ENCODE data around the gene PRSS22. TPM values are rescaled to one million over a fixed set of nuclear protein-coding genes. Genes with fewer than 3 reads are reported as not detected.

PRSS22 gene
- total RNA-seq, 2 experiments from 2014 or later: not detected

DNA sequence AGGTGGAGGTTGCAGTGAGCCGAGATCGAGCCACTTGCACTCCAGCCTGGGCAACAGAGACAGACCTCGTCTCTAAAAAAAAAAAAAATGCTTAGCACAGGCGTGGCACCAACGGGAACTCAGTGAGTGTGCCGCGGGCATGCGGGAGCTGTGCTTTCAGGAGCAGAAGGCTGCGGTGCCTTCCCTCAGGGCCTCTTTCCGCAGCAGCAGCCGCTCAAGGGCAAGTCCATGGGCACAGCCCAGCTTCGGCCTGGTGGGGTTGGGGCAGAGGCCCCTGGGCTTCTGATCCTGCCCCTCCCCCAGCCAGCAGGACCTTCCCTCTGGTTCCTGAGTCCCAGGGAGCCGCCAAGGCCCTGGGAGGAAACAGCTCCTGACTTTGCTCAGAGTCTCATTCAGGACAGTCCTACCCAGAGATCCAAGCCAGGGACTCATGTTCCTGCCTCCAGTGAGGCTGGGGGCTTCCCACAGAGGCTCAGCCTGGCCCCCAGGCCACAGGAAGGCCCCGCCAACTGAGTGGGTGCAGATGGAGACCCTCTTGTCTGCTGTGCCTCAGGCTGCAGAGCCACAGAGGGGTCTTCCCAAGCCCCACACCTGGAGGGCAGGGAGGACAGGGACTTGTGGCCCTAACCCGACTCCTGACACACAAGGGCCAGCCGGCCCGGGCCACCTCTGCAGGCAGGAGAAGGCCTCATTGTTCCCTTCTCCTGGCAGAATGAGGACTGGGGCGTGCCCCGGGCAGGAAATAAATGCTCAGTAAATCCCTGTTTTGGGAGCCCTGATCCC is 31.2 kb downstream of the PRSS22 start:
- ChIA-PET POLR2A (interaction anchor here (0.6 kb wide), 1 partner anchor 93 kb away, joined by 3 read pairs; no protein-coding TSS in a partner anchor), CTCF (ENCODE audit: unreplicated experiment) (no interaction called here)
- Histone ChIP-seq H3K79me2 (ENCODE audit: insufficient read depth, low read depth, low read length) (no peaks in the 10 kb centered on the region), H4K20me1 (ENCODE audit: insufficient read depth, low read length) (no peaks in the 10 kb centered on the region), H3K9me2 (ENCODE audit: insufficient read depth, low read length) (no peaks in the 10 kb centered on the region), H3K4me2 (ENCODE audit: low read length) (no peak overlapping the region), H3K36me3 (ENCODE audit: insufficient read depth, low read length) (no peaks in the 10 kb centered on the region), H2AFZ (ENCODE audit: low read length) (no peak overlapping the region), H3K4me1 (ENCODE audit: insufficient read depth, low read length, poor library complexity, severe bottlenecking) (no peaks in the 10 kb centered on the region), H3K4me3 (ENCODE audit: low read depth, low read length, poor library complexity, severe bottlenecking) (no peak overlapping the region), H3K9me3 (ENCODE audit: low read length) (no peaks in the 10 kb centered on the region), H3K27ac (ENCODE audit: low read depth, low read length, poor library complexity, severe bottlenecking) (no peak overlapping the region)
- intact Hi-C loops (cut with micrococcal nuclease; ENCODE audit: unreplicated experiment): no loop called here
- DNase-seq (ENCODE audit: low spot score): no peak
- TF ChIP-seq EZH2phosphoT487 (IDR thresholded peaks at IDR 0.05; ENCODE audit: borderline replicate concordance, low read depth, low read length) (no peak), CTCF (conservative IDR thresholded peaks at IDR 0.05; ENCODE audit: low read length) (no peak)
- no TSS peak for BruUV-seq (replicated peaks)

DNA sequence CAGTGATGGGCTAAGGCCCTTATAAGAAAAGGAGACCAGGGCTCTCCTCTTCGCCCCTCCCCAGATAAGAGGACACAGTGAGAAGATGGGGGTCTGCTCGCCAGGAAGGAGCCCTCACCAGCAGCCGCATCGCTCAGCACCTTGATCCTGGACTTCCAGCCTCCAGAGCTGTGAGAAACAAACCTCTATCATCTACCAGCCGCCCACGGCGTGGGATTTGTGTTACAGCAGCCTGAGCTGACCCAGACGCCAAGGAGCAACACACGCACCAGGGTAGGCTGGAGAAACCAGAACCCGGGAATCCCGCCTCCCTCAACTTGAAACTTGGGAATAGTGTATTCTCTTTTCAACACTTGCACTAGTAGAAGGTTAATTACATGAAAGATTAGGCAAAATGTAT is 32.1 kb downstream of the PRSS22 start:
- Histone ChIP-seq H3K79me2 (ENCODE audit: insufficient read depth, low read depth, low read length) (no peaks in the 10 kb centered on the region), H3K27ac (ENCODE audit: low read depth, low read length, poor library complexity, severe bottlenecking) (no peak overlapping the region), H4K20me1 (ENCODE audit: insufficient read depth, low read length) (no peaks in the 10 kb centered on the region), H3K4me2 (ENCODE audit: low read length) (no peak overlapping the region), H3K4me3 (ENCODE audit: low read depth, low read length, poor library complexity, severe bottlenecking) (no peak overlapping the region), H3K36me3 (ENCODE audit: insufficient read depth, low read length) (no peaks in the 10 kb centered on the region), H3K9me3 (ENCODE audit: low read length) (no peaks in the 10 kb centered on the region), H3K4me1 (ENCODE audit: insufficient read depth, low read length, poor library complexity, severe bottlenecking) (no peaks in the 10 kb centered on the region), H2AFZ (ENCODE audit: low read length) (no peak overlapping the region), H3K9me2 (ENCODE audit: insufficient read depth, low read length) (no peaks in the 10 kb centered on the region)
- TF ChIP-seq CTCF (conservative IDR thresholded peaks at IDR 0.05; ENCODE audit: low read length) (no peak), EZH2phosphoT487 (IDR thresholded peaks at IDR 0.05; ENCODE audit: borderline replicate concordance, low read depth, low read length) (no peak)
- no peak for DNase-seq (ENCODE audit: low spot score)
- no TSS peak for BruUV-seq (replicated peaks)
- ChIA-PET POLR2A (interaction anchor here (0.6 kb wide), 1 partner anchor 94 kb away, joined by 3 read pairs; no protein-coding TSS in a partner anchor), CTCF (ENCODE audit: unreplicated experiment) (no interaction called here)
- intact Hi-C loops (cut with micrococcal nuclease; ENCODE audit: unreplicated experiment): no loop called here

DNA sequence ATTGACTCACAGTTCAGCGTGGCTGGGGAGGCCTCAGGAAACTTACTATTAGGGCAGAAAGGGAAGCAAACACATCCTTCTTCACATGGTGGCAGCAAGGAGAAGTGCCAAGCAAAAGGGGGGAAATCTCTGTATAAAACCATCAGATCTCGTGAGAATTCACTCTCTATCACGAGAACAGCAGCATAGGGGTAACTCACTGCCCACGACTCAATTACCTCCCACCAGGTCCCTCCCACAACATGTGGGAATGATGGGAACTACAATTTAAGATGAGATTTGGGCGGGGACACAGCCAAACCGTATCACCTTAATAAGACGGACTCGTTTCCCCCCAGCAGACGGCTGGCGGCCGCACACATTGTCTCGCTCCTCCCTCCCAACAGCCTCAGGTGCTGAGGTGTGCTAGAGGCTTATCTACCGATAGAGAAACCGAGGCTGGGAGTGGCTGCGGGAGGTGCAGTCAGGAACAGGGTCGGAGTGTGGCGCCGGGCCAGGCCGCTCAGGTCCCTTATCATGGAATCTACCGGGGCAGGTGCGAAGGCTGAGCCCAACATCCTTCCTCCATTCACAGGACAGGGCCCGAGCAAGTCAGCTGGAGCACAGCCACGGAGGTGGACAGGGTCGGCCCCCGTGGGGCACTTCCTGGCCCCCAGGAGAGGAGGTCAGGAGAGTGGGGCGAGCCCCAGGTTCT is 32.8 kb downstream of the PRSS22 start:
- POLR2A ChIA-PET: no interaction called here
- BruUV-seq (replicated peaks): no TSS peak
- no peaks in the 10 kb centered on the region for H3K9me2 ChIP-seq (ENCODE audit: insufficient read depth, low read length)
- no peak overlapping the region for H3K27ac ChIP-seq (ENCODE audit: low read depth, low read length, poor library complexity, severe bottlenecking)
- DNase-seq (ENCODE audit: low spot score): no peak
- H3K9me3 ChIP-seq (ENCODE audit: low read length): no peaks in the 10 kb centered on the region
- H2AFZ ChIP-seq (ENCODE audit: low read length): no peak overlapping the region
- H3K79me2 ChIP-seq (ENCODE audit: insufficient read depth, low read depth, low read length): no peaks in the 10 kb centered on the region
- no peak overlapping the region for H3K4me3 ChIP-seq (ENCODE audit: low read depth, low read length, poor library complexity, severe bottlenecking)
- CTCF ChIA-PET (ENCODE audit: unreplicated experiment): no interaction called here
- H3K36me3 ChIP-seq (ENCODE audit: insufficient read depth, low read length): no peaks in the 10 kb centered on the region
- H3K4me1 ChIP-seq (ENCODE audit: insufficient read depth, low read length, poor library complexity, severe bottlenecking): no peaks in the 10 kb centered on the region
- H3K4me2 ChIP-seq (ENCODE audit: low read length): no peak overlapping the region
- intact Hi-C loops (cut with micrococcal nuclease; ENCODE audit: unreplicated experiment): no loop called here
- no peaks in the 10 kb centered on the region for H4K20me1 ChIP-seq (ENCODE audit: insufficient read depth, low read length)
- no peak for TF ChIP-seq CTCF (conservative IDR thresholded peaks at IDR 0.05; ENCODE audit: low read length)
- no peak for TF ChIP-seq EZH2phosphoT487 (IDR thresholded peaks at IDR 0.05; ENCODE audit: borderline replicate concordance, low read depth, low read length)
